Natural killer cell (primary cell): ENCODE measurements around the gene AQR. TPM values are rescaled to one million over a fixed set of nuclear protein-coding genes. Genes with fewer than 3 reads are reported as not detected.
"Not testable (repeated sequence)": the region's sequence is repeated elsewhere in the genome, so short reads cannot be mapped to it uniquely, and the experiment has no call there.

ENCODE experiments used
- ATAC-seq, 3 donors: fragments of 150-1000 bp in 2 of 3; fragments of 200-7000 bp in 1 of 3; cut with Tn5 transposase; 1 replicate in 1 of 3; 2 replicates in 2 of 3; pipeline ENCODE4 v1.10.0; 2021; ENCODE audit warnings: mild to moderate bottlenecking in 2 of 3, moderate library complexity in 2 of 3
- DNase-seq, 2 donors: peaks; one replicate each; pipeline versions ENCODE4 v3.0.0 to v3.0.0-alpha.2; 2013 to 2021; ENCODE audit warnings: mixed read lengths in 1 of 2
- H3K27ac ChIP-seq: one replicate; pipeline ENCODE4 v1.5.1; 2013; ENCODE audit warnings: mild to moderate bottlenecking, low read length
- H3K27me3 ChIP-seq: one replicate; pipeline ENCODE4 v1.6.1; 2013; ENCODE audit warnings: low read length; ENCODE audit not compliant: control insufficient read depth, insufficient read depth
- H3K36me3 ChIP-seq: one replicate; pipeline ENCODE4 v1.6.1; 2013; ENCODE audit warnings: low read length; ENCODE audit not compliant: control insufficient read depth, insufficient read depth
- H3K4me1 ChIP-seq: one replicate; pipeline ENCODE4 v1.6.1; 2013; ENCODE audit warnings: low read length; ENCODE audit not compliant: control insufficient read depth, insufficient read depth
- H3K4me3 ChIP-seq: one replicate; pipeline ENCODE4 v1.5.1; 2013; ENCODE audit warnings: low read length
- H3K9me3 ChIP-seq: one replicate; pipeline ENCODE4 v1.6.1; 2013; ENCODE audit warnings: low read length; ENCODE audit not compliant: control insufficient read depth, insufficient read depth
- H3K27ac Mint-ChIP-seq, 2 donors: one replicate each; pipeline ENCODE4 v1.8.0; 2022; ENCODE audit warnings: mild to moderate bottlenecking in 2 of 2, mixed read lengths in 2 of 2, moderate library complexity in 1 of 2
- H3K27me3 Mint-ChIP-seq, 2 donors: one replicate each; pipeline ENCODE4 v1.8.0; 2022; ENCODE audit warnings: low read depth in 2 of 2, mixed read lengths in 2 of 2
- H3K36me3 Mint-ChIP-seq: one replicate; pipeline ENCODE4 v1.8.0; 2022; ENCODE audit warnings: mixed read lengths
- H3K4me1 Mint-ChIP-seq, 2 donors: one replicate each; pipeline ENCODE4 v1.8.0; 2022; ENCODE audit warnings: mixed read lengths in 2 of 2
- H3K4me3 Mint-ChIP-seq: one replicate; pipeline ENCODE4 v1.8.0; 2022; ENCODE audit warnings: mild to moderate bottlenecking, moderate library complexity, mixed read lengths
- H3K9me3 Mint-ChIP-seq, 2 donors: one replicate each; pipeline ENCODE4 v1.8.0; 2022; ENCODE audit warnings: mixed read lengths in 2 of 2
- WGBS: methylation state at CpG from one replicate; pipeline ENCODE4 v1.1.7; 2013; ENCODE audit warnings: missing lambda C conversion rate; ENCODE audit not compliant: insufficient coverage; 5-methylcytosine and 5-hydroxymethylcytosine counted together
- intact Hi-C: fragments of 100-400 bp; cut with micrococcal nuclease; formaldehyde crosslinking; loops from one replicate; pipeline ENCODE4 v1.14.2; 2022
- total RNA-seq, 4 donors: library from RNA; stranded (reverse); fragments of 120-200 nt in 1 of 4; gene quantifications; one replicate each; pipeline versions ENCODE4 v1.2.3 to v1.2.4, GENCODE V29; 2013 to 2022
- TF ChIP-seq, protein P1 (sequence below): fragments of 200-600 bp; IDR thresholded peaks from one replicate; pipeline ENCODE4 v1.8.0; 2022; ENCODE audit warnings: antibody characterized with exemption

The AQR gene
- total RNA-seq, 3 donors from 2014 or later (not counting 1 experiment from before 2014, with no cell fraction given) = 44.8 to 64.4 (median 53.0) TPM

DNA sequence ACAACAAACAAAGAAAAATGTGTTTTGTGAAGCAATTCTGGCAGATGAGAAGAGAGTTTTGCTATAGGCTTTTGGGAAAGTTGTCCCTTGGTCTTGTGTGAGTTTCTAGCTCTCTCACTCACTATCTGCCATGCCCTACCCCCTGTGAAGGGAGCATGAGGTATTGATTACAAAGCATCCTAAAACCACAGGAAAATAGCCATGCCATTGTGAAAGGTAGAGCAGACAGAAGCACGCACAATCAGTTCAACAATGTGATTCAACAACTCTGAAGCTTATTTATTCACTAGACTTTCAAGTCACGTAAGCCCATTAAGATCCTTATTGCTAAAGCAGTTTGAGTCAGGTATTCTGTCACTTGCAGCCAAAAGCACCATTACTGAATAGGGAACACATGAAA is 6.5 kb upstream of the AQR start:
- no peaks in the 10 kb centered on the region for H3K36me3 Mint-ChIP-seq
- Histone ChIP-seq H3K27me3 (no peaks in the 10 kb centered on the region), H3K4me3 (no peak overlapping the region), H3K27ac (no peak overlapping the region), H3K36me3 (peaks cover 2% of the 10 kb centered on the region), H3K9me3 (no peaks in the 10 kb centered on the region), H3K4me1 (no peaks in the 10 kb centered on the region)
- no peak overlapping the region for H3K4me3 Mint-ChIP-seq
- H3K4me1 Mint-ChIP-seq = peaks cover 0 to under 1% of the 10 kb centered on the region in 2 donors
- WGBS = 100% methylated on average over 2 of the region's 2 CpGs
- no peaks in the 10 kb centered on the region for H3K27me3 Mint-ChIP-seq
- no peak overlapping the region for H3K27ac Mint-ChIP-seq
- intact Hi-C loops = no loop called here
- TF ChIP-seq, protein P1, sequence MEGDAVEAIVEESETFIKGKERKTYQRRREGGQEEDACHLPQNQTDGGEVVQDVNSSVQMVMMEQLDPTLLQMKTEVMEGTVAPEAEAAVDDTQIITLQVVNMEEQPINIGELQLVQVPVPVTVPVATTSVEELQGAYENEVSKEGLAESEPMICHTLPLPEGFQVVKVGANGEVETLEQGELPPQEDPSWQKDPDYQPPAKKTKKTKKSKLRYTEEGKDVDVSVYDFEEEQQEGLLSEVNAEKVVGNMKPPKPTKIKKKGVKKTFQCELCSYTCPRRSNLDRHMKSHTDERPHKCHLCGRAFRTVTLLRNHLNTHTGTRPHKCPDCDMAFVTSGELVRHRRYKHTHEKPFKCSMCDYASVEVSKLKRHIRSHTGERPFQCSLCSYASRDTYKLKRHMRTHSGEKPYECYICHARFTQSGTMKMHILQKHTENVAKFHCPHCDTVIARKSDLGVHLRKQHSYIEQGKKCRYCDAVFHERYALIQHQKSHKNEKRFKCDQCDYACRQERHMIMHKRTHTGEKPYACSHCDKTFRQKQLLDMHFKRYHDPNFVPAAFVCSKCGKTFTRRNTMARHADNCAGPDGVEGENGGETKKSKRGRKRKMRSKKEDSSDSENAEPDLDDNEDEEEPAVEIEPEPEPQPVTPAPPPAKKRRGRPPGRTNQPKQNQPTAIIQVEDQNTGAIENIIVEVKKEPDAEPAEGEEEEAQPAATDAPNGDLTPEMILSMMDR = no peak
- DNase-seq = no peak
- no peak for ATAC-seq
- no peaks in the 10 kb centered on the region for H3K9me3 Mint-ChIP-seq

DNA sequence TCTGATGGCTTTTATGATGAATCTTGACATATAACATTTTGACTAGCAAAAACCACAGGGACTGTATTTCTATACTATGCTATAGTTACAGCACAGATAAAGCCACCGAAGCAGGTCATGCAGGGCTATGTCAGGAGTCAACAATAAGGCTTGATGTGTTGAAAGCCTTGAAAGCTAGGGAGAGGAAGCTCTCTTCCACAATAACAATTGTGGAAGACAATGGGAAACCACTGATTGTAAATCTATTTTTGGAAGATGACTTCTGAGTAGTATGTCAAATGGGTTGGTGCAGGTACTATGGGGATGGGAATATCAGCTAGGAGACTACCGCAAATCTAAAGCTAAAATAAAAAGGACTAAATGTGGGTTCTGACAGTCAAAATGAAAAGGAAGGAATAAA is 4.0 kb upstream of the AQR start:
- Mint-ChIP-seq H3K27ac (no peak overlapping the region), H3K4me3 (no peak overlapping the region), H3K27me3 (no peaks in the 10 kb centered on the region), H3K4me1 (peaks cover 14 to 15% of the 10 kb centered on the region in 2 donors), H3K9me3 (no peaks in the 10 kb centered on the region), H3K36me3 (no peaks in the 10 kb centered on the region)
- ATAC-seq (no peak), DNase-seq (no peak)
- H3K4me1 ChIP-seq = peaks cover 11% of the 10 kb centered on the region
- H3K36me3 ChIP-seq = no peaks in the 10 kb centered on the region
- no peaks in the 10 kb centered on the region for H3K9me3 ChIP-seq
- TF ChIP-seq, protein P1 = no peak
- no peak overlapping the region for H3K4me3 ChIP-seq
- intact Hi-C loops = no loop called here
- no peak overlapping the region for H3K27ac ChIP-seq
- 87% methylated on average over 2 of the region's 2 CpGs for WGBS
- no peaks in the 10 kb centered on the region for H3K27me3 ChIP-seq

DNA sequence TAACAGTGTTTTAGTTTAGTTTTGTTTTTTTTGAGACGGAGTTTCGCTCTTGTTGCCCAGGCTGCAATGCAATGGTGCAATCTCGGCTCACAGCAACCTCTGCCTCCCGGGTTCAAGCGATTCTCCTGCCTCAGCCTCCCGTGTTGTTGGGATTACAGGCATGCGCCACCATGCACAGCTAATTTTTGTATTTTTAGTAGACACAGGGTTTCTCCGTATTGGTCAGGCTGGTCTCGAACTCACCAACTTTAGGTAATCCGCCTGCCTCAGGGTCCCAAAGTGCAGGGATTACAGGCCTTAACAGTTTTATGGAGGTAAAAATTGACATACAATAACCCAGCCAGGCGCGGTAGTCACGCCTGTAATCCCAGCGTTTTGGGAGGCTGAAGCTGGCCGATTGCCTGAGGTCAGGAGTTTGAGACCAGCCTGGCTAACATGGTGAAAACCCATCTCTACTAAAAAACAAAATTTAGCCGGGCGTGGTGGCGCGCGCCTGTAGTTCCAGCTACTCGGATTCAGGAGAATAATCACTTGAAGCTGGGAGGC is 629 bp upstream of the AQR start:
- Histone ChIP-seq H3K4me3 (peak overlapping the region; percentile 85), H3K4me1 (peaks cover 19% of the 10 kb centered on the region), H3K27ac (peak overlapping the region; percentile 8)
- peaks cover 44 to 45% of the 10 kb centered on the region in 2 donors for H3K4me1 Mint-ChIP-seq
- DNase-seq, H3K9me3 Mint-ChIP-seq, intact Hi-C loops, H3K36me3 ChIP-seq, H3K27me3 ChIP-seq, H3K36me3 Mint-ChIP-seq, ATAC-seq, H3K9me3 ChIP-seq, H3K27me3 Mint-ChIP-seq: not testable (repeated sequence)
- 75% methylated on average over 21 of the region's 21 CpGs for WGBS
- H3K27ac Mint-ChIP-seq = peak overlapping the region; percentile 95 to 97
- peak overlapping the region; percentile 100 for H3K4me3 Mint-ChIP-seq

DNA sequence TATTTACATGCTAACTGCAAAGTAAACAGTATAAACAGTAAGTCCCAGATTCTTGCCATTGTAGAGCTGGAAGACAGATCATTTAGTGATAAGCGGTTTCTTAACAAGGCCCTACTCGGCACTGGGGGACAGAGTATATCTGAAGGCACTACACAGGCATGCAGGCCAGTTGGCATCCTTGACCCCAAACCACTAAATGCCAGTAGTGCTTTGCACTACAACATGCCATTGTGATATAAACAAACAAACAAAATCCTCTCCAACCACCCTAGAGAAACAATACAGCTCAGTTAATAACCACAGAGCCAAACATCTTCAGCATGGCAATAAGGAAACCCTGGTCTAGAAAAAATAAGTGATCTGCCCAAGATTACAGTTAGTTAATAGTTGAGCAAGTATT is 5.3 kb downstream of the AQR start:
- no peak overlapping the region for H3K27ac Mint-ChIP-seq
- H3K36me3 ChIP-seq = peaks cover 22% of the 10 kb centered on the region

More for the DNA sequence above, 5.3 kb downstream of the AQR start:
- Mint-ChIP-seq H3K36me3 (peaks cover 9% of the 10 kb centered on the region), H3K27me3 (no peaks in the 10 kb centered on the region), H3K4me3 (no peak overlapping the region), H3K9me3 (no peaks in the 10 kb centered on the region), H3K4me1 (peaks cover 51 to 55% of the 10 kb centered on the region in 2 donors)
- no peak overlapping the region for H3K4me3 ChIP-seq
- 97% methylated on average over 2 of the region's 2 CpGs for WGBS
- TF ChIP-seq, protein P1 = no peak
- DNase-seq = no peak
- no peak for ATAC-seq
- intact Hi-C loops = no loop called here
- H3K9me3 ChIP-seq = no peaks in the 10 kb centered on the region
- H3K4me1 ChIP-seq = peaks cover 13% of the 10 kb centered on the region
- no peaks in the 10 kb centered on the region for H3K27me3 ChIP-seq
- no peak overlapping the region for H3K27ac ChIP-seq
